NT2/D1 (cell line): Measurements from ENCODE around the gene ERC1.
"Not testable (repeated sequence)": the region's sequence is repeated elsewhere in the genome, so short reads cannot be mapped to it uniquely, and the experiment has no call there.

Source experiments
- DNase-seq: peaks from one replicate; pipeline ENCODE4 v3.0.0-alpha.2; 2011; ENCODE audit warnings: low read depth, low spot score
- H3K27me3 ChIP-seq: 2 replicates; pipeline ENCODE4 v1.6.0; 2011; ENCODE audit warnings: mild to moderate bottlenecking; ENCODE audit not compliant: insufficient read length, insufficient read depth
- H3K36me3 ChIP-seq: 2 replicates; pipeline ENCODE4 v1.6.1; 2011; ENCODE audit warnings: mild to moderate bottlenecking, low read length, mixed read lengths; ENCODE audit not compliant: insufficient read depth, insufficient read length
- H3K4me1 ChIP-seq: 2 replicates; pipeline ENCODE4 v1.5.1; 2011; ENCODE audit not compliant: insufficient read depth, insufficient read length
- H3K4me3 ChIP-seq: 2 replicates; pipeline ENCODE4 v1.5.1; 2011; ENCODE audit warnings: low read depth; ENCODE audit not compliant: insufficient read length
- H3K9ac ChIP-seq: 2 replicates; pipeline ENCODE4 v1.6.0; 2011; ENCODE audit warnings: low read depth; ENCODE audit not compliant: insufficient read length
- H3K9me3 ChIP-seq: 2 replicates; pipeline ENCODE4 v1.5.1; 2011; ENCODE audit warnings: mild to moderate bottlenecking, low read length; ENCODE audit not compliant: insufficient read depth
- SUZ12 ChIP-seq: IDR thresholded peaks from 2 replicates; pipeline ENCODE4 v1.6.1; 2011; ENCODE audit not compliant: insufficient read length, insufficient read depth; ENCODE audit errors: extremely low read depth
- YY1 ChIP-seq: IDR thresholded peaks from 2 replicates; pipeline ENCODE4 v1.6.1; 2011; ENCODE audit not compliant: insufficient read length, insufficient read depth
- ZNF274 ChIP-seq: IDR thresholded peaks from 2 replicates; pipeline ENCODE4 v1.6.1; 2011; ENCODE audit warnings: mild to moderate bottlenecking, low read depth, low read length

The ERC1 gene

DNA sequence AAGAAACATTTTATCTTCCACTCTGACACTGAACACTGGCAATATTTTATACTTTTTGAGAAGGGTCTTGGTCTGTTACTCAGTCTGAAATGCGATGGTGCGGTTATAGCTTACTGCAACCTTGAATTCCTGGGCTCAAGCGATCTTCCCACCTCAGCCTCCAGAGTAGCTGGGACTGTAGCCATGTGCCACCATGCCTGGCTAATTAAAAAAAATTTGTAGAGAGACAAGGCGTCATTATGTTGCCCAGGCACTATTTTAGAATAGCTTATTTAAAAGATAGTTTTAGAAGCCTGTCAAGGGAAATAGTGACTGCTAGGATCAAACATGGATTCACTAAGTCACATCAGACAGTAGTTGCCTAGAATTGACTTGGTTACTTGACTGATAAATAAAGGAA, 5.9 kb downstream of the ERC1 start:
- TF ChIP-seq YY1 = no peak
- TF ChIP-seq ZNF274 = no peak
- no peak for TF ChIP-seq SUZ12
- Histone ChIP-seq H3K36me3 (peaks cover 10% of the 10 kb centered on the region), H3K4me3 (no peak overlapping the region), H3K9ac (no peak overlapping the region), H3K4me1 (no peaks in the 10 kb centered on the region), H3K27me3 (peaks cover 5% of the 10 kb centered on the region), H3K9me3 (no peaks in the 10 kb centered on the region)
- DNase-seq = no peak

DNA sequence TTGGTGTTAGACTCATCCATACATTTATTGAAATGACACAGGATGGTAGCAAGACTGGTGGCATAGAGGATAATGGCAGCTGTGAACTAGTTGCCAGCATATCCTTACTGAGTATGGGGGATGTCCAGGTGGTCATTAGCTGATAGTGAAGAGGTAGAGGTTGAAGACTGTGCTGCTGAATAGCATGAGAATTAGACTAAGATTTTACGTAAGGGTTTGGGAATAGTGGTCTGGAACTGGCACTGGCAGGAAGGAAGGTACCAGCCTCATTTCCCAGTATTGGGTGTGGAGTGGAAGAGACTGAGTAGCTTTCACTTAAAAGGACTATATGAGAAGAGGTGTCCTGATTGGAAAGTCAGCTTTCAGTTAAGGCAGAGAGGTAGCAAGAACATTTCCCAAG, 6.5 kb downstream of the ERC1 start:
- TF ChIP-seq YY1 = no peak
- no peak for TF ChIP-seq SUZ12
- no peak for TF ChIP-seq ZNF274
- Histone ChIP-seq H3K4me3 (no peak overlapping the region), H3K27me3 (peaks cover 1% of the 10 kb centered on the region), H3K4me1 (no peaks in the 10 kb centered on the region), H3K36me3 (peaks cover 10% of the 10 kb centered on the region), H3K9ac (no peak overlapping the region), H3K9me3 (no peaks in the 10 kb centered on the region)
- no peak for DNase-seq

DNA sequence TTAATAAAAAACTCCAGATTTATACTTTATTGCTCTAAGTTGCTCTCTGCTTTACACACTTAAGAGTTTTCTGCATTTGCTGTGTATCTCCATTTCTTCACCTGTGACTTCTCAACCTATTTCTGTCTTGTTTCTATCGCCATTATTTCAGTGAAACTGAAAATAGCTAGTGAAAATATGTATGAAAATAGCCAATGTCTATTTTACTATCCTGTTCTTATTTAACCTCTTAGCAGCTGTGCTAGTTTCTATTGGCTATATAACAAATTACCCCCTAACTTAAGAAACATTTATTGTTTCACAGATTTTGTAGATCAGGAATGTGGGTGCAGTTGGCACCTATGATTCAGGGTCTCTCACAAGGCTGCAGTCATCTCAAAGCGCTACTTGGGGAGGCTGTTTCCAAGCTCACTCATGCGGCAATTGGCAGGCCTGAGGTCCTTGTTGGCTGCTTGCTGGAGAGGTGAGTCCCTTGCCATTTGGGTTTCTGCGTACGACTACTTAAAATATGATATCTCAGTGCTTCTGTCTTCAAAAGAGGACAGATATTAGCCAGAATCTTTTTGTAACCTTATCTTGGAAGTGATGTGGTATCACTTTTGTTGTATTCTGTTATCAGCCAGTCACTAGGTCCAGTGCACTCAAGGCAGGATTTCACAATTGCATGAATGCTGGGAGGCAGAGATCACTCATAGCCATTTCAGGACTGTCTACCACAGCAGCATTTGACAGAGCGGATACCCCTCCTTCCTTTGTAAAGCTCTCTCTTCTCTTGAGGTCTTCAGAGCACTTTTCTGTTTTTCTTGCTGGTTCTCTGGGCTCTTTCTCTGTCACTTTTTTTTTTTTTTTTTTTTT, 7.2 kb downstream of the ERC1 start:
- Histone ChIP-seq H3K9me3 (no peaks in the 10 kb centered on the region), H3K9ac (no peak overlapping the region), H3K36me3 (peaks cover 10% of the 10 kb centered on the region), H3K4me1 (no peaks in the 10 kb centered on the region), H3K27me3 (no peaks in the 10 kb centered on the region), H3K4me3 (no peak overlapping the region)
- DNase-seq = no peak
- no peak for TF ChIP-seq YY1
- TF ChIP-seq SUZ12 = no peak
- no peak for TF ChIP-seq ZNF274

DNA sequence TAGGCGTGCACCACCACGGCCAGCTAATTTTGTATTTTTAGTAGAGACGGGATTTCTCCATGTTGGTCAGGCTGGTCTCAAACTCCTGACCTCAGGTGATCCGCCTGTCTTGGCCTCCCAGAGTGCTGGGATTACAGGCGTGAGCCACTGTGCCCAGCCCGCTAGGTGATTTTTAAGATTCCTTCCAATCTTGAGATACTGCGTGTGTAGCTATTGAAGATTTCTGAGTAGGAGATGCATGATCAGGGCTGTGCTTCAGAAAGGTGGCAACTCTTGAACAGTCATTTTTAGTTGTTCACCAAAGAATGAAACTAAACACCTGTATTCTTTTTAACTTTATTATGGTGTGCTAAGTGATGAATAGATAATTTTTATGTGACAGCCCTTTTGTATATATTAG, 8.7 kb downstream of the ERC1 start:
- not testable (repeated sequence) for DNase-seq

DNA sequence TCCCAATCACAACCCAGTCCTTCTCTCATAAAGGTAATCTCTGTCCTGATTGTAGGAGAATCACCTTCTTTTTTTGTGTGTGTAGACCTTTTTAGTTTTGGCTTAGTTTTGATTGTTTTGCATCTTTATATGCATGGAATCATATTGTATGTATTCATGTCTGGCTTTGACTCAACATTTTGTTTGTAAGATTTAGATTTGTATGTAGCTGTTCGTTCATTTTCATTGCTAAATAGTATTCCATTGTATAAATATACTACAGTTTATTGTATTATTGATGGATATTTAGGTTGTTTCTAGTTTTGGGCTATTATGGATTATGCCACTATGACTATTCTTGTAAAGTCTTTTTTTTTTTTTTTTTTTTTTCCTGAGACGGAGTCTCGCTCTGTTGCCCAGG, 10.5 kb downstream of the ERC1 start:
- TF ChIP-seq SUZ12 (no peak), ZNF274 (no peak), YY1 (no peak)
- peaks cover 4% of the 10 kb centered on the region for H3K4me1 ChIP-seq
- H3K9ac ChIP-seq = no peak overlapping the region
- no peaks in the 10 kb centered on the region for H3K27me3 ChIP-seq
- H3K36me3 ChIP-seq = peaks cover 12% of the 10 kb centered on the region
- no peak overlapping the region for H3K4me3 ChIP-seq
- no peak for DNase-seq
- no peaks in the 10 kb centered on the region for H3K9me3 ChIP-seq

More for the DNA sequence above, 8.7 kb downstream of the ERC1 start:
- not testable (repeated sequence) for H3K4me1 ChIP-seq, H3K9ac ChIP-seq, H3K27me3 ChIP-seq, H3K4me3 ChIP-seq, H3K9me3 ChIP-seq
- H3K36me3 ChIP-seq = peaks cover 10% of the 10 kb centered on the region

DNA sequence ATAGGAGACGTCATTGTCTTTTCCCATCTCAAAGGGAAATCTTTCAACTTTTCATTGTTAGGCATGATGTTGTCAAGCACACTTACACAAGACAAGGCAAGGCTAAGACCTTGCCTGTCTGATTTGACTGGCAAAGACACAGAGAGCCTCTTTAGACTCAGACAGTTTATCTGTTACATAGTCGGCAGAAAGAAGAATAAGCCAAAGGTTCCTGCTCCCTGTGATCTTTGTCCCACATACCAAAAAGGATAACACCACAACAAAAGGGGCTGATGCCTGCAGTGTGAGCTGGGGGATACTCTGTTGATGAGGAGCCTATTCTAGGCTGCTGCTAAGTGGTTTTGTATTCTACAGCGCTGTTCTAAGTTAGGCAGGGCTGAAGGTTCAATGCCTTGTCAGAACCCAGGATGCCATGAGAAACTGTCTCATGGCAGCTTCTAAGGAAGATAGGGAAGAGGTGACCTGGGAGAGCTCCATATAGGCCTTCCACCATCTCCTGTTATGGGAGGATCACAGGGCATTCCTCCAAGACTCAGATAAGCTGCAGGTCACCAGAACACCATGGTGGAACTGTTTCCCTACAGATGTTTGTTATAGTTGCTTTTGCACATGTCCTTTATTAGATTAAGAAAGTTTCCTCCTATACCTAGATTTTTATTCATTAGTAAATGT, 12.7 kb downstream of the ERC1 start:
- Histone ChIP-seq H3K4me1 (peaks cover 4% of the 10 kb centered on the region), H3K9me3 (no peaks in the 10 kb centered on the region), H3K4me3 (no peak overlapping the region), H3K36me3 (peaks cover 12% of the 10 kb centered on the region), H3K27me3 (no peaks in the 10 kb centered on the region), H3K9ac (no peak overlapping the region)
- peak; percentile 30 for DNase-seq
- TF ChIP-seq ZNF274 (no peak), SUZ12 (no peak), YY1 (no peak)

DNA sequence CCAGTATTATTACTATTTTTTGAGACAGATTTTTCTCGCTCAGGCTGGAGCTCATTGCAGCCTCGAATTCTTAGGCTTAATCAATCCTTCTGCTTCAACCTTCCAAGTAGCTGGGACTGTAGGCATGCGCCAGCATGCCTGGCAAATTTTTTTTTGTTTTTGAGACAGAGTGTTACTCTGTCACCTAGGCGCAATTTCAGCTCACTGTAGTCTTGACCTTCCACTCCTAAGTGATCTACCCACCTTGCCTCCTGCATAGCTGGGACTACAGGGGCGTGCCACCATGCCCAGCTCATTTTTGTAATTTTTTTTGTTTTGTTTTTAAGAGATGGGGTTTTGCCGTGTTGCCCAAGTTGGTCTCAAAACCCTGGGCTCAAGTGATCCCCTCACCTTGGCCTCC, 15.2 kb downstream of the ERC1 start:
- Histone ChIP-seq H3K4me1 (peaks cover 4% of the 10 kb centered on the region), H3K9ac (no peak overlapping the region), H3K9me3 (no peaks in the 10 kb centered on the region), H3K27me3 (no peaks in the 10 kb centered on the region), H3K4me3 (no peak overlapping the region), H3K36me3 (peaks cover 5% of the 10 kb centered on the region)
- no peak for DNase-seq
- TF ChIP-seq ZNF274 (no peak), SUZ12 (no peak), YY1 (no peak)
